MM.1S (cell line): ENCODE measurements around the gene DCUN1D3.

ENCODE experiments used
- CTCF ChIP-seq: fragments of 300-600 bp; sonication (generic); IDR thresholded peaks from 2 replicates; pipeline ENCODE4 v1.5.1; 2016; ENCODE audit warnings: antibody characterized with exemption, low read length, mixed read lengths
- EZH2 ChIP-seq: fragments of 300-600 bp; sonication (generic); optimal IDR thresholded peaks from 2 replicates; pipeline ENCODE3; 2017; ENCODE audit warnings: low read depth, mild to moderate bottlenecking, antibody characterized with exemption, low read length, mixed read lengths

GRCh38 chr16:20916289-20916688 is 16.1 kb upstream of the DCUN1D3 start:
- TF ChIP-seq CTCF (no peak), EZH2 (no peak)
